PFSK-1 (cell line): ENCODE measurements around the gene LRRC4C.

Experiments used
- FOXP2 ChIP-seq: optimal IDR thresholded peaks from 2 replicates; pipeline ENCODE3; 2011; ENCODE audit warnings: borderline replicate concordance, control low read depth, inconsistent platforms; ENCODE audit not compliant: insufficient read depth; ENCODE audit errors: extremely low read length, extremely low read depth
- POLR2AphosphoS5 ChIP-seq: IDR thresholded peaks from 2 replicates; pipeline ENCODE4 v1.6.1; 2012; ENCODE audit warnings: low read depth, mild to moderate bottlenecking, control low read depth, low read length, moderate library complexity
- SIN3A ChIP-seq: IDR thresholded peaks from 2 replicates; pipeline ENCODE4 v1.6.1; 2012; ENCODE audit warnings: mild to moderate bottlenecking, low read length, moderate library complexity, borderline replicate concordance; ENCODE audit not compliant: insufficient read depth
- TAF1 ChIP-seq: IDR thresholded peaks from 2 replicates; pipeline ENCODE4 v1.6.1; 2012; ENCODE audit warnings: low read length, control low read depth, borderline replicate concordance; ENCODE audit not compliant: insufficient read depth
- TF ChIP-seq, protein P1 (sequence below), 2 experiments: IDR thresholded peaks; 2 replicates each; pipeline versions ENCODE4 v1.6.1 to v1.8.0; 2011 to 2012; ENCODE audit warnings: low read depth in 2 of 2, low read length in 2 of 2, control low read depth in 1 of 2, inconsistent platforms in 1 of 2, mild to moderate bottlenecking in 1 of 2, moderate library complexity in 1 of 2; ENCODE audit not compliant: insufficient read depth in 1 of 2

Gene LRRC4C

DNA sequence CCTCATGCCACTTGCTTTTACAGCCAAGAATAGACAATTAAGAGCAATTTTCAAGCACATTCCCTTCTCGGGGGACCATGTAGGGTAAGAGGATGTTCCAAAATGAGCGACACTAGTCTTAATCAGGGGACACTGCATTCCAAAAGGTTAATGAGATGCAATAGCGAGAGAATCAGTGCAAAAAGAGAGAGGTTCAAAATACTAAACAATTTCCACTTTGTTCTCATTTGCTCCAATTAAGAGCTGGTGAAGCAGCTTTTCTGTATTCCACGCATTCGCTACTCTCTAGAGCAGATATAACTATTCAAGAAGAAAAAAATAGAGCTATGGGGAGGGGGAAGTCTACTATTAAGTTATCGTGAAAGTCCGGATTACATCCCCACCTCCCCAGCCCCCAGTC, 811 bp downstream of the LRRC4C start:
- TF ChIP-seq, protein P1, sequence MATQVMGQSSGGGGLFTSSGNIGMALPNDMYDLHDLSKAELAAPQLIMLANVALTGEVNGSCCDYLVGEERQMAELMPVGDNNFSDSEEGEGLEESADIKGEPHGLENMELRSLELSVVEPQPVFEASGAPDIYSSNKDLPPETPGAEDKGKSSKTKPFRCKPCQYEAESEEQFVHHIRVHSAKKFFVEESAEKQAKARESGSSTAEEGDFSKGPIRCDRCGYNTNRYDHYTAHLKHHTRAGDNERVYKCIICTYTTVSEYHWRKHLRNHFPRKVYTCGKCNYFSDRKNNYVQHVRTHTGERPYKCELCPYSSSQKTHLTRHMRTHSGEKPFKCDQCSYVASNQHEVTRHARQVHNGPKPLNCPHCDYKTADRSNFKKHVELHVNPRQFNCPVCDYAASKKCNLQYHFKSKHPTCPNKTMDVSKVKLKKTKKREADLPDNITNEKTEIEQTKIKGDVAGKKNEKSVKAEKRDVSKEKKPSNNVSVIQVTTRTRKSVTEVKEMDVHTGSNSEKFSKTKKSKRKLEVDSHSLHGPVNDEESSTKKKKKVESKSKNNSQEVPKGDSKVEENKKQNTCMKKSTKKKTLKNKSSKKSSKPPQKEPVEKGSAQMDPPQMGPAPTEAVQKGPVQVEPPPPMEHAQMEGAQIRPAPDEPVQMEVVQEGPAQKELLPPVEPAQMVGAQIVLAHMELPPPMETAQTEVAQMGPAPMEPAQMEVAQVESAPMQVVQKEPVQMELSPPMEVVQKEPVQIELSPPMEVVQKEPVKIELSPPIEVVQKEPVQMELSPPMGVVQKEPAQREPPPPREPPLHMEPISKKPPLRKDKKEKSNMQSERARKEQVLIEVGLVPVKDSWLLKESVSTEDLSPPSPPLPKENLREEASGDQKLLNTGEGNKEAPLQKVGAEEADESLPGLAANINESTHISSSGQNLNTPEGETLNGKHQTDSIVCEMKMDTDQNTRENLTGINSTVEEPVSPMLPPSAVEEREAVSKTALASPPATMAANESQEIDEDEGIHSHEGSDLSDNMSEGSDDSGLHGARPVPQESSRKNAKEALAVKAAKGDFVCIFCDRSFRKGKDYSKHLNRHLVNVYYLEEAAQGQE (IDR thresholded peaks at IDR 0.05; ENCODE audit: insufficient read depth in 1 of 2, low read depth in 2 of 2, low read length in 2 of 2), result no peak
- no peak for TF ChIP-seq TAF1
- no peak for TF ChIP-seq POLR2AphosphoS5
- no peak for TF ChIP-seq SIN3A
- TF ChIP-seq FOXP2, result no peak

DNA sequence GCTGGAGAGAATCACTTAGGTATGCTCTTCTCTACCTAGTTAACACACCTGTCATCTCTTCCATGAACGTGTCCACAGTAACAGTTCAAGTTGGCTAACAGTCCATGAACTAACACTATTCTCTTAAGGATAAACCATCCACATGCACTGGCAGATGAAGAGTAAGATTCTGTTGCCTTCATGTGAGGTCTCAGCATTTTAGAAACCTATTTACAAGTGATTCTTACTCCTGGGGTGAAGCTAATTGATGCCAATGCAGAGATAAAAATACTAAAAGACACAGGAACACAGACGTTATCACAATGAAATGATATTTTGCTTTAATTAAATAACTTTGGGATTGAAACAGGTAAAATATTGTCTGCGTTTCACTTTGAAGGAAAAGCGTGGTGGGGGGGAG, 1.3 kb downstream of the LRRC4C start:
- TF ChIP-seq POLR2AphosphoS5, result no peak
- no peak for TF ChIP-seq SIN3A
- no peak for TF ChIP-seq FOXP2
- TF ChIP-seq, protein P1 (IDR thresholded peaks at IDR 0.05; ENCODE audit: insufficient read depth in 1 of 2, low read depth in 2 of 2, low read length in 2 of 2), result no peak
- no peak for TF ChIP-seq TAF1

DNA sequence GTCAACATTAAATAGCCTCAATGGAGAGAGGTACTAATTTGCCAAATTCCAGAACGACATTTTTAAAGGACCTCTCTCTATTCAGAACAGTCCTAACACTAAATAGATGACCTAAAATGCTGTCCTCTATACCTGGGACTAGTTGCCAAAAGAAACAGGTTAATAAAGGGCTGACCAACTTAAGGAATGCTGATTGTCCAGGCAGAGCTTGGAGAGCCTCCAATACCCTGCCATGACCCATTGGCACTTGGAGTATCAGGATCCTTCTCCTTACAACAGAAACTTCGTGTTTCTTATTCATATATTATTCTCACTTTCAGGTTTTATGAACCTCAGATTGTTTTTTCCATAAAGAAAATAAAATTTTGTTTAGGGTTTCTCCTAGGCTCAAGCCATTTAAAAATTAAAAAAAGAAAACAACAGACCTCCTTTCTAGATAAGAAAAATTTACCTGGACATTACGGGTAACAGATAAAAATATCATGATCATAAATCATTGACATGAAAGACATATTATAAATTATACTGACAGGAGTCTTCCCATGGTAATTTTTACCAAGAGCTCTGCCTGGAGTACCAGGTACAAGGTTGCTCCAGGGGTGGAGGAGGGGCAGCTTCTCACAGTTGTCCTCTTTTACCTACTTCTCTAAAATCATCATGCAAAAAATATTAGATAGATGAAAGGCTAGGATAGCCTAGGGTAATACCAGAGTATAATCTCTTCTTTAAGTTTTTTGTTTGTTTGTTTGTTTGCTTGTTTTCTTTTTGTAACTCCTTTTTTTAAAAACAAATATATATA, 2.0 kb downstream of the LRRC4C start:
- no peak for TF ChIP-seq SIN3A
- no peak for TF ChIP-seq FOXP2
- no peak for TF ChIP-seq TAF1
- TF ChIP-seq, protein P1 (IDR thresholded peaks at IDR 0.05; ENCODE audit: insufficient read depth in 1 of 2, low read depth in 2 of 2, low read length in 2 of 2), result no peak
- no peak for TF ChIP-seq POLR2AphosphoS5

DNA sequence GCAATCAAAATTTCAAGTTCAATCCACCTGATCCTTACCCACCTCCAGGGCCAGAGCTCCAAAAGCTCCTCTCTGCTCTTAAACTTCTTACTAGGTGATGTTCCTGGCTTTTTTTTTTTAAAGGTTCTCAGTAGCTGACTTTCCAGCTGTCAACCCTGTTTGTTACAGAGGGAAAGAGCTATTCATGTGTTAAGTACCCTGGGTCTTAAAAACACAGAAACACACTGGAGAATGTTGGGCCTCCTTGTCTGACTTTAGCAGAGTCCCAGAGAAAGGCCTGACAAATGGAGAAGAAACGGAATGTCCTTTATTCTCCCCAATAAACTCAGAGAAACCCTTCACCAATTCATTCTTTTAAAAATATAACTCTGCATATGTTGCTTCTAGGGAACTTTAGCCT, 3.2 kb downstream of the LRRC4C start:
- TF ChIP-seq FOXP2 (no peak), SIN3A (no peak), POLR2AphosphoS5 (no peak), TAF1 (no peak)
- TF ChIP-seq, protein P1 (IDR thresholded peaks at IDR 0.05; ENCODE audit: insufficient read depth in 1 of 2, low read depth in 2 of 2, low read length in 2 of 2), result no peak

DNA sequence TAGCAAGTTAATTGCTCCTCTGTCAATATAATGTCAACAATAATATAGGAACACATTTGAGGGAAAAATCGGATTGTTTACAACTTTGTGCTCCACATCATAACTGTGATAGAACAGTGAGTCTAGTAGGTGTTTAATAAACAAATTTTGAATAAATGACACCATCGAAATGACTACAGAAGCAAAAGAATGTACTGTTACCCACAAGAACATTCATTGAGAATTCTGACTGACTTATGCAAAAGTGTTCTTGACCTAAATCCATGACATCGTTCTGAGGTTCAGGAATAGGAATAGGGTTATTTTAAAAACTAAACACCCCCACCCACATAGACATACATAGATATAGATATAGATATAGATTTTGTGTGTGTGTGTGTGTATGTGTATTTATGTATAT, 8.4 kb downstream of the LRRC4C start:
- TF ChIP-seq SIN3A (no peak), TAF1 (no peak), POLR2AphosphoS5 (no peak), FOXP2 (no peak)
- TF ChIP-seq, protein P1 (IDR thresholded peaks at IDR 0.05; ENCODE audit: insufficient read depth in 1 of 2, low read depth in 2 of 2, low read length in 2 of 2), result no peak
